H1 (cell line): ENCODE measurements around the gene LDB1. TPM values are rescaled to one million over a fixed set of nuclear protein-coding genes. Genes with fewer than 3 reads are reported as not detected.

Experiments used
- CTCF ChIA-PET: fragments of 300-600 bp; sonication (Branson Sonifier 250); formaldehyde crosslinking; loops from one replicate; lab custom pipeline; 2021; ENCODE audit not compliant: partially characterized antibody; lab: Charles Lee
- POLR2A ChIA-PET: fragments of 300-600 bp; sonication (Branson Sonifier 250); formaldehyde crosslinking; loops from one replicate; lab custom pipeline; 2021; ENCODE audit warnings: inconsistent platforms; ENCODE audit not compliant: partially characterized antibody; lab: Charles Lee
- DNase-seq, 2 experiments: peaks; one replicate each; pipeline versions ENCODE4 v3.0.0 to v3.0.0-alpha.2; 2010 to 2022; ENCODE audit warnings: low spot score in 2 of 2, low read depth in 1 of 2, mixed read lengths in 1 of 2
- FAIRE-seq: peaks from 2 replicates; lab custom pipeline; 2011; peaks lifted over from hg19 to GRCh38; lab: Jason Lieb, UNC
- H2AFZ ChIP-seq: 2 replicates; pipeline ENCODE4 v1.8.1; 2012; ENCODE audit warnings: low read length, inconsistent platforms
- H2AK5ac ChIP-seq: 2 replicates; pipeline ENCODE4 v1.6.1; 2013; ENCODE audit warnings: low read depth, low read length
- H2BK120ac ChIP-seq: replicated peaks from 2 replicates; pipeline ENCODE3; 2013; ENCODE audit warnings: low read depth, low read length, inconsistent platforms
- H2BK12ac ChIP-seq: 2 replicates; pipeline ENCODE4 v1.6.1; 2013; ENCODE audit warnings: low read depth, low read length
- H2BK15ac ChIP-seq: 2 replicates; pipeline ENCODE4 v1.6.1; 2013; ENCODE audit warnings: low read length
- H2BK20ac ChIP-seq: 2 replicates; pipeline ENCODE4 v1.6.1; 2013; ENCODE audit warnings: low read length
- H2BK5ac ChIP-seq: 2 replicates; pipeline ENCODE4 v1.6.1; 2013; ENCODE audit warnings: low read depth, low read length
- H3K14ac ChIP-seq: 2 replicates; pipeline ENCODE4 v1.6.1; 2013; ENCODE audit warnings: inconsistent platforms; ENCODE audit not compliant: insufficient read length
- H3K18ac ChIP-seq: 2 replicates; pipeline ENCODE4 v1.6.1; 2013; ENCODE audit warnings: low read length; ENCODE audit errors: extremely low read depth
- H3K23ac ChIP-seq: 2 replicates; pipeline ENCODE4 v1.6.1; 2013; ENCODE audit warnings: inconsistent platforms; ENCODE audit not compliant: insufficient read length
- H3K23me2 ChIP-seq: 2 replicates; pipeline ENCODE4 v1.6.1; 2013; ENCODE audit warnings: low read depth, low read length
- H3K27ac ChIP-seq: 2 replicates; pipeline ENCODE4 v1.6.1; 2011; ENCODE audit warnings: low read depth, low read length, inconsistent platforms
- H3K27me3 ChIP-seq, 4 experiments: replicated peaks in 1 of 4; 1 replicate in 1 of 4; 2 replicates in 3 of 4; pipeline versions ENCODE4 v1.6.1 to v1.8.1; 2011 to 2013; ENCODE audit warnings: low read length in 3 of 4, mild to moderate bottlenecking in 3 of 4, inconsistent platforms in 2 of 4, mixed read lengths in 2 of 4, moderate library complexity in 1 of 4; ENCODE audit not compliant: control insufficient read depth in 3 of 4, insufficient read depth in 3 of 4; ENCODE audit errors: extremely low read depth in 1 of 4
- H3K36me3 ChIP-seq, 4 experiments: 2 replicates each; pipeline versions ENCODE4 v1.6.1 to v1.8.1; 2011 to 2013; ENCODE audit warnings: mild to moderate bottlenecking in 4 of 4, low read length in 3 of 4, moderate library complexity in 2 of 4, control low read depth in 1 of 4, inconsistent platforms in 1 of 4; ENCODE audit not compliant: insufficient read depth in 4 of 4, control insufficient read depth in 2 of 4
- H3K4ac ChIP-seq: replicated peaks from 2 replicates; pipeline ENCODE3; 2013; ENCODE audit warnings: low read length, low read depth, mixed read lengths, inconsistent platforms; ENCODE audit not compliant: insufficient read length
- H3K4me1 ChIP-seq, 4 experiments: replicated peaks in 1 of 4; 1 replicate in 1 of 4; 2 replicates in 3 of 4; pipeline versions ENCODE4 v1.6.1 to v1.8.1; 2011 to 2013; ENCODE audit warnings: low read length in 3 of 4, inconsistent platforms in 2 of 4, mixed read lengths in 1 of 4; ENCODE audit not compliant: insufficient read depth in 4 of 4, control insufficient read depth in 3 of 4
- H3K4me2 ChIP-seq, 2 experiments: 2 replicates each; pipeline versions ENCODE4 v1.6.1 to v1.8.1; 2011 to 2013; ENCODE audit warnings: low read depth in 2 of 2, low read length in 2 of 2, control low read depth in 1 of 2, inconsistent platforms in 1 of 2, mild to moderate bottlenecking in 1 of 2; ENCODE audit not compliant: insufficient read depth in 1 of 2
- H3K4me3 ChIP-seq, 4 experiments: fragments of 200-600, 300-600 bp in 1 of 4; sonication (generic), shearing (Covaris generic), sonication (Bioruptor Twin) in 1 of 4; 2 replicates each; pipeline versions ENCODE4 v1.5.1 to v1.8.1; 2011 to 2016; ENCODE audit warnings: low read length in 4 of 4, low read depth in 3 of 4, control low read depth in 2 of 4, inconsistent platforms in 2 of 4, mild to moderate bottlenecking in 2 of 4, mixed read lengths in 1 of 4, moderate library complexity in 1 of 4; ENCODE audit not compliant: insufficient read depth in 2 of 4; ENCODE audit errors: extremely low read depth in 1 of 4
- H3K56ac ChIP-seq: replicated peaks from 2 replicates; pipeline ENCODE3; 2013; ENCODE audit warnings: low read depth, mild to moderate bottlenecking, mixed read lengths, low read length, inconsistent platforms; ENCODE audit not compliant: insufficient read length
- H3K79me1 ChIP-seq: 2 replicates; pipeline ENCODE4 v1.6.1; 2013; ENCODE audit warnings: low read depth, low read length, control low read depth
- H3K79me2 ChIP-seq, 2 experiments: 2 replicates each; pipeline versions ENCODE4 v1.6.1 to v1.8.1; 2012 to 2013; ENCODE audit warnings: low read length in 2 of 2, mild to moderate bottlenecking in 2 of 2, inconsistent platforms in 1 of 2; ENCODE audit not compliant: insufficient read depth in 2 of 2, control insufficient read depth in 1 of 2
- H3K9ac ChIP-seq, 4 experiments: replicated peaks in 1 of 4; 1 replicate in 1 of 4; 2 replicates in 3 of 4; pipeline versions ENCODE4 v1.6.1 to v1.8.1; 2011 to 2013; ENCODE audit warnings: low read depth in 3 of 4, low read length in 3 of 4, control low read depth in 2 of 4, mild to moderate bottlenecking in 2 of 4, moderate library complexity in 2 of 4, inconsistent platforms in 1 of 4; ENCODE audit errors: extremely low read depth in 1 of 4
- H3K9me3 ChIP-seq, 2 experiments: 2 replicates each; pipeline versions ENCODE4 v1.6.1 to v1.8.1; 2012 to 2013; ENCODE audit warnings: mild to moderate bottlenecking in 2 of 2, moderate library complexity in 2 of 2, control low read depth in 1 of 2, inconsistent platforms in 1 of 2, low read depth in 1 of 2, low read length in 1 of 2, mixed read lengths in 1 of 2; ENCODE audit not compliant: insufficient read depth in 2 of 2
- H4K20me1 ChIP-seq, 2 experiments: replicated peaks in 1 of 2; 2 replicates each; pipeline versions ENCODE3 to v1.8.1; 2011 to 2013; ENCODE audit warnings: inconsistent platforms in 2 of 2, low read length in 2 of 2, mild to moderate bottlenecking in 1 of 2; ENCODE audit not compliant: insufficient read depth in 2 of 2, control insufficient read depth in 1 of 2
- H4K5ac ChIP-seq: 2 replicates; pipeline ENCODE4 v1.6.1; 2013; ENCODE audit warnings: low read length, low read depth, mixed read lengths, inconsistent platforms; ENCODE audit not compliant: insufficient read length
- H4K8ac ChIP-seq: 2 replicates; pipeline ENCODE4 v1.8.0; 2013; ENCODE audit warnings: mild to moderate bottlenecking, moderate library complexity, low read length, inconsistent platforms; ENCODE audit not compliant: insufficient read depth; ENCODE audit errors: extremely low read depth
- H4K91ac ChIP-seq: replicated peaks from 2 replicates; pipeline ENCODE3; 2013; ENCODE audit warnings: low read length, mixed read lengths, inconsistent platforms; ENCODE audit not compliant: insufficient read length
- HDAC2 ChIP-seq, 2 experiments: fragments of 300-600 bp in 1 of 2; sonication (generic) in 1 of 2; IDR thresholded peaks; 2 replicates each; pipeline ENCODE4 v1.6.1; 2011 to 2012; ENCODE audit warnings: low read depth in 2 of 2, low read length in 2 of 2, mild to moderate bottlenecking in 2 of 2, moderate library complexity in 2 of 2, borderline replicate concordance in 1 of 2, inconsistent platforms in 1 of 2
- NANOG ChIP-seq: IDR thresholded peaks from 2 replicates; pipeline ENCODE4 v1.6.1; 2011; ENCODE audit warnings: low read length, low read depth, mild to moderate bottlenecking, inconsistent platforms; ENCODE audit not compliant: insufficient read depth, poor library complexity, severe bottlenecking
- POU5F1 ChIP-seq: IDR thresholded peaks from 2 replicates; pipeline ENCODE4 v1.6.1; 2011; ENCODE audit warnings: low read depth, mild to moderate bottlenecking, low read length, moderate library complexity
- SIN3A ChIP-seq, 2 experiments: IDR thresholded peaks in 1 of 2; conservative IDR thresholded peaks in 1 of 2; 2 replicates each; pipeline ENCODE4 v1.6.1; 2011 to 2012; ENCODE audit warnings: low read length in 2 of 2, improper control_type of control experiment in 1 of 2, low read depth in 1 of 2, mild to moderate bottlenecking in 1 of 2
- SP1 ChIP-seq: IDR thresholded peaks from 2 replicates; pipeline ENCODE4 v1.6.1; 2011; ENCODE audit warnings: low read depth, low read length
- SP4 ChIP-seq: IDR thresholded peaks from 2 replicates; pipeline ENCODE4 v1.6.1; 2012; ENCODE audit warnings: low read length, inconsistent platforms
- TAF1 ChIP-seq: IDR thresholded peaks from 2 replicates; pipeline ENCODE4 v1.6.1; 2011; ENCODE audit warnings: mild to moderate bottlenecking, low read depth, low read length
- WGBS, 2 experiments: shearing (Covaris generic) in 1 of 2; methylation state at CpG; one replicate each; pipeline versions ENCODE4 v1.1.6 to v1.1.7; 2013 to 2015; ENCODE audit warnings: low lambda C conversion rate in 2 of 2, mixed read lengths in 2 of 2, inconsistent platforms in 1 of 2, low coverage in 1 of 2, missing lambda C conversion rate in 1 of 2; ENCODE audit not compliant: insufficient replicate concordance in 2 of 2, insufficient coverage in 1 of 2, insufficient read length in 1 of 2; ENCODE audit errors: extremely low coverage in 1 of 2, missing lambda C conversion rate in 1 of 2; 5-methylcytosine and 5-hydroxymethylcytosine counted together
- polyA plus RNA-seq, 7 experiments: library from polyadenylated mRNA; depleted of rRNA in 3 of 7; stranded (reverse) in 5 of 7; unstranded in 2 of 7; fragments of >200 nt in 5 of 7; fragments of 200-250 nt in 2 of 7; gene quantifications; 1 replicate in 5 of 7; 2 replicates in 1 of 7; 4 replicates in 1 of 7; pipeline versions ENCODE4 v1.2.1 to v1.2.3, GENCODE V29; 2011 to 2013; ENCODE audit warnings: missing spikeins in 2 of 7, mixed read lengths in 2 of 7
- total RNA-seq: library from RNA; stranded (reverse); fragmentation: NEBNext Ultra II Directional; extraction: Animal tissue kit (Norgen Biotek cat#: 25700); gene quantifications from 2 replicates; pipeline ENCODE4 v1.2.1, GENCODE V29; 2021

LDB1 gene
- total and polyA plus RNA-seq, 2 of the 8 experiments (the other 6 are each of a cell fraction or from before 2014, with no cell fraction given) = 88.4 to 138 TPM

GRCh38 chr10:102113956-102114857 lies 6.0 kb downstream of the LDB1 start:
- no peak overlapping the region for H3K4ac ChIP-seq
- peak overlapping the region; percentile 65; the same call in 1 of the 2 replicates for H3K27ac ChIP-seq
- H2AFZ ChIP-seq = no peak overlapping the region
- H3K4me3 ChIP-seq = peak overlapping the region; percentile 83 to 96 (median 88)
- H2BK20ac ChIP-seq = no peak overlapping the region
- H3K36me3 ChIP-seq = peaks cover 19 to 28% (median 23%) of the 10 kb centered on the region in 4 experiments
- no peak overlapping the region for H2BK12ac ChIP-seq
- no peak overlapping the region for H3K23ac ChIP-seq
- H2AK5ac ChIP-seq = no peak overlapping the region
- no peak overlapping the region for H2BK120ac ChIP-seq
- no peak overlapping the region for H2BK15ac ChIP-seq
- peaks cover 34 to 35% of the 10 kb centered on the region in 2 experiments for H4K20me1 ChIP-seq
- DNase-seq (peak in 1 of 2 experiments; percentile 62), FAIRE-seq (no peak)
- H3K18ac ChIP-seq = peak overlapping the region; percentile 76; the same call in 1 of the 2 replicates
- TF ChIP-seq HDAC2 (IDR thresholded peaks at IDR 0.05; ENCODE audit: borderline replicate concordance in 1 of 2, low read depth in 2 of 2, low read length in 2 of 2) (0 out of 4 replicates have a peak, but pooled peaks of 1 of the 2 experiments have one; percentile 49), NANOG (no peak), POU5F1 (no peak), TAF1 (no peak), SIN3A (conservative IDR thresholded peaks at IDR 0.05 in 1 of 2, IDR thresholded peaks at IDR 0.05 in 1 of 2; ENCODE audit: low read depth in 1 of 2, low read length in 2 of 2) (peak; percentile 22 to 76; a peak in 1 of 4 replicates), SP4 (no peak), SP1 (no peak)
- ChIA-PET CTCF (interaction anchor here (0.6 to 7.9 kb wide), 16 partner anchors 9 to 507 kb away, joined by 3 to 86 read pairs (median 4); partner anchors contain the start of gene NOLC1), POLR2A (interaction anchor here (0.6 to 5.0 kb wide), 19 partner anchors 8 to 296 kb away, joined by 3 to 34 read pairs (median 4); partner anchors contain the start of genes NOLC1 and OGA)
- H3K79me1 ChIP-seq = peaks cover 20% of the 10 kb centered on the region; the same call in 1 of the 2 replicates
- H3K27me3 ChIP-seq = no peaks in the 10 kb centered on the region
- no peak overlapping the region for H3K14ac ChIP-seq
- H3K4me1 ChIP-seq = peaks cover 22 to 48% (median 31%) of the 10 kb centered on the region in 4 experiments
- peaks cover 9% of the 10 kb centered on the region for H3K23me2 ChIP-seq
- H3K79me2 ChIP-seq = peaks cover 24 to 80% of the 10 kb centered on the region in 2 experiments
- peak overlapping the region; percentile 26 for H4K5ac ChIP-seq
- peak overlapping the region; percentile 38 to 83 (median 75); a peak in 6 of 7 replicates for H3K9ac ChIP-seq
- no peak overlapping the region; the same call in 1 of the 2 replicates for H2BK5ac ChIP-seq
- peak overlapping the region; percentile 56 for H3K56ac ChIP-seq
- peak overlapping the region; percentile 52; the same call in 1 of the 2 replicates for H4K8ac ChIP-seq
- 2% methylated on average over 26 of the region's 45 CpGs; no CpG with 5 or more reads in 1 of the 2 experiments for WGBS, 2 experiments
- peak overlapping the region; percentile 65 to 82 for H3K4me2 ChIP-seq
- H3K9me3 ChIP-seq = no peaks in the 10 kb centered on the region
- peak overlapping the region; percentile 68 for H4K91ac ChIP-seq
